Nephron (organoid): ENCODE measurements around the gene UBA1.

Experiments
- H3K27ac Mint-ChIP-seq, 3 experiments: 2 replicates each; pipeline ENCODE4 v1.8.0; 2020; ENCODE audit warnings: mixed read lengths in 3 of 3, mild to moderate bottlenecking in 2 of 3, moderate library complexity in 1 of 3
- H3K27me3 Mint-ChIP-seq: 2 replicates; pipeline ENCODE4 v1.8.0; 2021; ENCODE audit warnings: low read depth, mild to moderate bottlenecking, moderate library complexity, mixed read lengths
- H3K36me3 Mint-ChIP-seq: 2 replicates; pipeline ENCODE4 v1.8.0; 2020; ENCODE audit warnings: low read depth, mixed read lengths
- H3K4me1 Mint-ChIP-seq: 2 replicates; pipeline ENCODE4 v1.8.0; 2020; ENCODE audit warnings: mixed read lengths
- H3K4me3 Mint-ChIP-seq, 3 experiments: 2 replicates each; pipeline ENCODE4 v1.8.0; 2020; ENCODE audit warnings: mild to moderate bottlenecking in 3 of 3, mixed read lengths in 3 of 3, moderate library complexity in 2 of 3
- H3K9me3 Mint-ChIP-seq: 2 replicates; pipeline ENCODE4 v1.8.0; 2020; ENCODE audit warnings: mixed read lengths
- CTCF ChIP-seq, 3 experiments: fragments of 200-600 bp; sonication (generic); IDR thresholded peaks; one replicate each; pipeline ENCODE4 v1.5.0; 2021; ENCODE audit warnings: antibody characterized with exemption in 3 of 3; ENCODE audit not compliant: unreplicated experiment in 3 of 3

Gene UBA1

GRCh38 chrX:47228550-47229270 is 35.1 kb downstream of the UBA1 start:
- Mint-ChIP-seq H3K27ac (no peak overlapping the region), H3K4me3 (no peak overlapping the region), H3K36me3 (peaks cover 50% of the 10 kb centered on the region)

GRCh38 chrX:47229427-47229826 is 35.8 kb downstream of the UBA1 start:
- Mint-ChIP-seq H3K9me3 (no peaks in the 10 kb centered on the region), H3K27ac (no peak overlapping the region), H3K4me1 (peaks cover 3% of the 10 kb centered on the region), H3K4me3 (no peak overlapping the region), H3K36me3 (peaks cover 48% of the 10 kb centered on the region), H3K27me3 (no peaks in the 10 kb centered on the region)
- TF ChIP-seq CTCF (IDR thresholded peaks at IDR 0.05; ENCODE audit: unreplicated experiment in 3 of 3), result no peak

More at GRCh38 chrX:47228550-47229270, 35.1 kb downstream of the UBA1 start:
- TF ChIP-seq CTCF (IDR thresholded peaks at IDR 0.05; ENCODE audit: unreplicated experiment in 3 of 3), result no peak
- H3K27me3 Mint-ChIP-seq, result no peaks in the 10 kb centered on the region
- no peaks in the 10 kb centered on the region for H3K4me1 Mint-ChIP-seq
- no peaks in the 10 kb centered on the region for H3K9me3 Mint-ChIP-seq

GRCh38 chrX:47230136-47230868 is 36.7 kb downstream of the UBA1 start:
- H3K27ac Mint-ChIP-seq, result peak overlapping the region; percentile 49 to 78 (median 66)
- H3K9me3 Mint-ChIP-seq, result no peaks in the 10 kb centered on the region
- H3K4me1 Mint-ChIP-seq, result peaks cover 7% of the 10 kb centered on the region
- TF ChIP-seq CTCF (IDR thresholded peaks at IDR 0.05; ENCODE audit: unreplicated experiment in 3 of 3), result no peak
- H3K27me3 Mint-ChIP-seq, result no peaks in the 10 kb centered on the region
- H3K36me3 Mint-ChIP-seq, result peaks cover 42% of the 10 kb centered on the region
- peak overlapping the region; percentile 40 to 68 (median 65) for H3K4me3 Mint-ChIP-seq

GRCh38 chrX:47231167-47231566 is 37.5 kb downstream of the UBA1 start:
- Mint-ChIP-seq H3K4me3 (peak overlapping the region; percentile 66 to 72 (median 68)), H3K27ac (peak overlapping the region; percentile 91 to 99 (median 98)), H3K9me3 (no peaks in the 10 kb centered on the region), H3K36me3 (peaks cover 39% of the 10 kb centered on the region), H3K4me1 (peaks cover 16% of the 10 kb centered on the region), H3K27me3 (no peaks in the 10 kb centered on the region)
- TF ChIP-seq CTCF (IDR thresholded peaks at IDR 0.05; ENCODE audit: unreplicated experiment in 3 of 3), result no peak

- H3K9me3 Mint-ChIP-seq, result no peaks in the 10 kb centered on the region
- TF ChIP-seq CTCF (IDR thresholded peaks at IDR 0.05; ENCODE audit: unreplicated experiment in 3 of 3), result no peak
- peak overlapping the region; percentile 91 to 93 (median 92) for H3K4me3 Mint-ChIP-seq
- H3K27ac Mint-ChIP-seq, result peak overlapping the region; percentile 91 to 99 (median 98)
- H3K4me1 Mint-ChIP-seq, result peaks cover 25% of the 10 kb centered on the region
- peaks cover 30% of the 10 kb centered on the region for H3K36me3 Mint-ChIP-seq
- no peaks in the 10 kb centered on the region for H3K27me3 Mint-ChIP-seq
Measured at GRCh38 chrX:47232197-47232802, 38.7 kb downstream of the UBA1 start.
